Kidney glomerular epithelial cell (primary cell): ENCODE measurements around the gene ADAMTS9.

Experiments used
- DNase-seq: peaks from one replicate; lab custom pipeline; 2025; lab: John Stamatoyannopoulos, UW

ADAMTS9 gene

GRCh38 chr3:64617610-64618009 is 70.2 kb downstream of the ADAMTS9 start:
- DNase-seq, result no peak

- DNase-seq, result no peak
Measured at GRCh38 chr3:64616953-64617352, 70.8 kb downstream of the ADAMTS9 start.

GRCh38 chr3:64612916-64613526 is 74.8 kb downstream of the ADAMTS9 start:
- DNase-seq, result no peak

GRCh38 chr3:64612082-64612860 is 75.5 kb downstream of the ADAMTS9 start:
- DNase-seq, result no peak

GRCh38 chr3:64608741-64609140 is 79.1 kb downstream of the ADAMTS9 start:
- DNase-seq, result no peak

DNA sequence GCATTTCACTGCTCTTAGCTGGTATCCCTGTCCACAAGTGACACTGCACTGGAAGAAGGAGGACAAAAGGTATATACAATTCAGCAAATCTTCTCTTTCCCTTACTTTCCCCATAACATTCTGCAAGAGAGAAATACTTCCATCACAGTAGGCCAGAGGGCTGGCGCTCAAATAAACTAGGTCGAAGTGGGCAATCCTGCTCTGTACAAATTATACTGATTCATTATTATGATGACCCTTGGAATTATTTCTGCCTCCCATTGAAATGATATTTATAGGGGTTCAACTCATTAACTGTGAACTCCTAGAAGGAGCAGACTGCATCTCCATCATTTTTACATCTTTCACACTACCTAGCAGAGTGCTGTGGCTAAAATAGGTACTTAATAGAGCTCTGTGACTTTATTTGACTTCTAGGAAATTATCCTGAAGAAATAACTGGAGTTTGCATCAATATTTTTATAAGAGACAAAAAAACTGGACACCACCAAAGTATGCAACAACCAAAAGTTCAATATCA is 80.7 kb downstream of the ADAMTS9 start:
- no peak for DNase-seq

DNA sequence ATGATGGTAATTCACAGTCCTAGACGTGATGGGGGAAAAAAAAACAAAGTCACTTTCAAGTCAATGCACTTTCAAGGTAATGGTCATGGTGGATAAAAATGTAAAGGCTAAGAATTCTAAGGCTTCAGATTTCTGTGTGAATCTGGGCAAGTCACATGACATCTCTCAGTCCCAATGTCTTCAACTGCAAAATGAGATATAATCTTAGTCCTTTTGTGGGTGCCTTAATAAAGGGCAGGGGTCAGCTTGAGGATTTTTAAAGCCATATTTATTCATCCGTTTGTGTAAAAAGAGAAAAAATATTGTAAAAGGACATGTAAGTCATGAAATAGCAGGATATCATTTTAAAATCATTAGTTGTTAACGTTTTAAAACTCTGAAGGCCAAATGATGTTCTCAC is 83.5 kb downstream of the ADAMTS9 start:
- DNase-seq, result no peak

- no peak for DNase-seq
Measured at GRCh38 chr3:64601824-64602223, 86.0 kb downstream of the ADAMTS9 start.

- no peak for DNase-seq
Measured at GRCh38 chr3:64600246-64600950, 87.4 kb downstream of the ADAMTS9 start.

GRCh38 chr3:64599651-64600050 is 88.1 kb downstream of the ADAMTS9 start:
- DNase-seq, result no peak

- no peak for DNase-seq
Measured at GRCh38 chr3:64595253-64595694, 92.5 kb downstream of the ADAMTS9 start.

GRCh38 chr3:64594134-64594533 is 93.7 kb downstream of the ADAMTS9 start:
- no peak for DNase-seq

DNA sequence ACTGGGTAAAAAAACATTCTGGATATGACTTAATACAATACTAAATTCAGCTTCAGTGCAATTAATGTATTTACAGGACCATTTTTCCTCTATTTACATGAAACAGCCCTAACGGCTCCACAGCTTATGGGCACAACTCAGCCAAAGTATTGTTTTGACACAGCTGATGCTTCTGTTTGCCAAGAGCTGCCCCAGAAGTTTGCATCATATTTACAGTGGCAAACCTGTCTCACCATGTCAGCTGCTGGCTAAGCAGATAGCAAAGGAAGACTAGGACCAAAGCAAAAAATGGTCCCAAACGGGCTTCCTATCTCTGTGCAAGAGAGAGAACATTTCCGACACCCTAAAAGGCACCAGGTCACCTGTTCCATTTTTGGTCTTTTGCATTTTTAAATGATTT is 94.5 kb downstream of the ADAMTS9 start:
- no peak for DNase-seq

DNA sequence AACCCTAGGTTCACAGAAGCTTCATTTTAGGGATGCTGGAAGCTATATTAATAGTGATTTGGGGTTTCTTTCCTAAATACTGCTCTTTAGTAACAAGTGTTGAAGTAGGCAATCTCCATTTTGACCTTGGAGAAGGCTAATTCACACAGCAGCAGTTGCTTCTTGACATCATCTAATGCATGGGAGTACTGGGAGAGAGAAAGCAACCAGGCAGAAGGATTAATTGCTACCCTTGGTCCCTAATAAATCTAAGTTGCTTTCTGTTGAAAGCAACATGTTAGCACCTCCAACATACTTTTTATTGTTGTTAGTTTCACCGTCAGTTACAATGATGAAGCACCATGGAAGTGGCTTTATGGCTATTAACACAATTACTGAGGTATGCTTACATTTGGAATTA is 96.2 kb downstream of the ADAMTS9 start:
- DNase-seq, result no peak

DNA sequence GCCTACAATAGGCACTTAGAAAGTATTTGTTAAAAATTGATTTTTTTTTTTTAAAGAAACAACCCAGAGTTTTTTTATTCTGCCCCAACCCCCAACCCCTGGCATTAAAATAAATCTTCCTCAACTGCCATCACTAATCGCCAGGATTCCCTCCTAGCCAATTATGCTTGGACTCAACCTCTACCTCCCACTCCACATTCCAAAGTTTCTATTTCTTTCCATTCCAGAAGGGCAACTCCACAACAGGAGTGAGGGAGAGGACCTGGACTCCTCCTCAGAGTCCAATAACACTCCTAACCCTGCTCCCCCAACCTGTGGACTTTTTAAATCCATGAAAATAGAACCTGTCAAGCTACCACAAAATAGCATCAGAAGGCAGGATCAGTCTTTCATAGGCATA is 99.4 kb downstream of the ADAMTS9 start:
- no peak for DNase-seq

GRCh38 chr3:64586952-64587351 is 100.8 kb downstream of the ADAMTS9 start:
- no peak for DNase-seq

DNA sequence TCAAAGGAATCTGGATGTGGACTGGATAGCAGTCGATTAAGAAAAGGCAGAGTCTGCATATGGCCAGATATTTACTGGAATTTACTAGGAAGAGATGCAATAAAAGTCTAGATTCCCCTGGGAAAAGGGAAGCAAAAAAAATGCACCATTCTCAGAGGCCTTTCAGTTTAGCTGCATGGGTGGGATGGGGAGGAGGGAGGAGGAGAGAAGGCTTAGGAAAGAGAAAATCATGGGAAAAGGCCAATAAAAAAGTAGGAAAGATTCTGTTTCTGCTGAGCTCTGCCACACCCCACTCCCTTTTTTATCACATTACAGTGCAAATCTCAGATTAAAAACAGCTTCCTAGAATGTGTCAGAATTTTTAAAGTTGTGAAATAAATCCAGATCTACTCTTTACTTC is 103.6 kb downstream of the ADAMTS9 start:
- DNase-seq, result no peak

DNA sequence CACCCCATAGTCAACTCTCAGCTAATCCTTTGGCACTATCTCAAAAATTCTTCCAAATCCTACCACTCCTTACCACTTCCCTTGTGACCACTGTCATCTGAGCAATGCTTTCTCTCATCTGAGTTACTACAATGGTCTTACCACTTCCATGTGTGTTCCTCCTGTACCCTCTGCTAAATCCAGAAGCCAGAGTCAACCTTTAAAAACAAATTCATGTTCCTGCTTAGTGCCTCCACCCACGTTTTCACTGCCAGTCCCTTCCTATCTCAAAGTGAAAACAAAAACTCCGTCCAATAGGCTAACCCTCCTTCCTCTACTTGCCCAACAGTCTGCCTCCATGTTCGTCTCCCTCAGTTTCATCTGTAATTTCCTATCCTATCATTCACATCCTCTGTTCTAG is 109.0 kb downstream of the ADAMTS9 start:
- no peak for DNase-seq

DNA sequence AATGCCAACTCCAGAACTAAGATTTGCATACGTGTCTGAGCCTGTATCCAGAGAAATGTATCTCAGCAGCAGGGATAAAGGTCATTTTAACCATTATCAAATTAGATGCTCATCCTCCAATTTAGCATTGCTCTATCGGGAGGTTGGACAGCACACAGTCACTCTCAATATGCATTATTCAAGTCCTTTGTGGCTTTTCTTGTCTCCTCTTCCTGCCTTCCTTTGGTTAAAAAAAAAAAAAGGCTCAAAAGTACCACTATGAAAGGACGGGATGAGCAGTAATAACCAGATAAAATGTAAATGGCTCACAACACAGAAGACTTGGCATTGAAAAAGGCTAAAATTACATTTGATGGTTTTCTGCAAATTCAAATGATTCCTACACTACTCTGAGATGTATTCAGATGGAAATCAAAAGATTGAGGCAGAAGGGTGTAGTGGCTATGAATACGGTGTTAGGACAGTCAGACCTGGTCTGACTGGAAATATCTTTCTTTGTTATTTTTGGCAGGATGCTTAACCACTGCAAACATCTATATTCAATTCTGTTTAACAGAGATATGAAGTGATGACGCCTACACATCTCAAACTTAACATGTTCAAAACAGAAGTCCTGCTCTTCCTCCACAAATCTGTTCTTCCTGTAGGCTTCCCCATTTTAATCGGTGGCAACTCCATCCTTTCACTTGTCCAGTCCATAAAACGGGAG is 109.6 kb downstream of the ADAMTS9 start:
- no peak for DNase-seq

GRCh38 chr3:64576211-64576775 is 111.5 kb downstream of the ADAMTS9 start:
- no peak for DNase-seq

DNA sequence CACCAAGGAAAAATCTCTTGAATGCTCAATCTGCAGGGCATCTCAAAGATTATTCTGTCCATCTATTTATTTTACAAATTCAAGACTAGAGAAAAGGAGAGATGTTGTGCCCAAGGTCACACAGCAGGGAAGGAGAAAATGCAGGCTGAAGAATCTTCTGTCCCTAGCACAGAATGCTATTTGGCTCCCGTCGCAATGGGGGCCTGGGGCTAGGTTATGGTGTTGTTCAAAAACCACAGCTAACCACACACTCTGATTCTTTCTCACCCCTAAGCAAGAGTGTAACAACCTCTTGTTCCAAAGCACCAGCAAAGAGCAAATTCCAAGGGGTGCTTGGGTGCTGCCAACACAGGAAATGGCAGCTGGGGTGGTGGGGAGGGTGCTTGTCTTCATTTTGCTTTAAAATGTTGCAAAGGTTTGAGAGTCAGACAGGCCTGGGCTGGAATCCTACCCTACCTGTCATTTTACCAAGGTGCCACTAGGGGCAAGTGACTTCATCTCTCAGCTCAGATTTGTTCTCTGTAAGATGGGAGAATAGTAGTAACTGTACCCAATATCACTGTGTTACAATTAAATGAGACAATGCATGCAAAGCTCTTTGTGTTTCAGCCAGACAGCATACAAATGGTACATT is 112.5 kb downstream of the ADAMTS9 start:
- no peak for DNase-seq
